ENCODE measurements around the gene ANP32A. TPM values are rescaled to one million over a fixed set of nuclear protein-coding genes. Genes with fewer than 3 reads are reported as not detected.

Gene ANP32A
- total RNA-seq, 1 experiment from 2014 or later: 232 TPM

DNA sequence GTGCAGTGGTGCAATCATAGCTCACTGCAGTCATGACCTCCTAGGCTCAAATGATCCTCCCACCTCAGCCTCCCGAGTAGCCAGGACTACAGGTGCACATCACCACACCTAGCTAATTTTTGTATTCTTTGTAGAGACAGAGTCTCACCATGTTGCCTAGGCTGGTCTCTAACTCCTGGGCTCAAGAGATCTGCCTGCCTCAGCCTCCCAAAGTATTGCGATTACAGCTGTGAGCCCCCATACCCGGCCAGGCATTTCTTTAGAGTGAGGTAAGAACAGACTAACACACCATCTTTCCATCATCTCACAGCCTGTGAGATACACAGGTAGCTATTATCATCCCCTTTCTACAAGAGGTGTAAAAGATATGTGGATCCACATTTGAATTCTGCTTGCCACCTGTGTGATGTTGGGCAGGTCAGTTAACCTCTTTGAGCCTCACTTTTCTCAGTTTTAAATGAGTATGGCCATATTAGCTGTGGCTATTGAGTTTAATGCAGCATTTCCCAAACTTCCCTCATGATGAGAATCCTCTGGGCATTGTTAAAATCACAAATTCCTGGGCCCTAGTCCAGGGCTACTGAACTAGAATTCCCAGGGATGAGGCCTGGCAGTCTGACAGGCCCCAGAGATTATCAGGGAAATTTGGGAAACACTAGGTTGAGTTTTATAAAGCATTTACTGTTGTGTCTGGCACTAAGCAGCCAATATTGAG lies 46.0 kb downstream of the ANP32A start:
- Mint-ChIP-seq H3K27me3 (ENCODE audit: low read depth) (peaks cover 11% of the 10 kb centered on the region; the same call in 1 of the 2 replicates), H3K27ac (no peak overlapping the region), H3K36me3 (peaks cover 19% of the 10 kb centered on the region), H3K4me1 (peaks cover 12% of the 10 kb centered on the region), H3K4me3 (no peak overlapping the region), H3K9me3 (peaks cover 6% of the 10 kb centered on the region)
- ChIA-PET POLR2A (no interaction called here), CTCF (interaction anchor here (0.8 kb wide), 1 partner anchor 101 kb away, joined by 3 read pairs; no protein-coding TSS in a partner anchor)
- ATAC-seq (no peak), DNase-seq (ENCODE audit: low spot score) (no peak)
- TF ChIP-seq MXD4 (CRISPR knock-in tag; IDR thresholded peaks at IDR 0.05; ENCODE audit: borderline replicate concordance): no peak
- no peak for TF ChIP-seq TEAD1 (CRISPR knock-in tag; IDR thresholded peaks at IDR 0.05)
- no peak for TF ChIP-seq ZBTB21 (CRISPR knock-in tag; IDR thresholded peaks at IDR 0.05; ENCODE audit: borderline replicate concordance)
- TF ChIP-seq, protein P1, sequence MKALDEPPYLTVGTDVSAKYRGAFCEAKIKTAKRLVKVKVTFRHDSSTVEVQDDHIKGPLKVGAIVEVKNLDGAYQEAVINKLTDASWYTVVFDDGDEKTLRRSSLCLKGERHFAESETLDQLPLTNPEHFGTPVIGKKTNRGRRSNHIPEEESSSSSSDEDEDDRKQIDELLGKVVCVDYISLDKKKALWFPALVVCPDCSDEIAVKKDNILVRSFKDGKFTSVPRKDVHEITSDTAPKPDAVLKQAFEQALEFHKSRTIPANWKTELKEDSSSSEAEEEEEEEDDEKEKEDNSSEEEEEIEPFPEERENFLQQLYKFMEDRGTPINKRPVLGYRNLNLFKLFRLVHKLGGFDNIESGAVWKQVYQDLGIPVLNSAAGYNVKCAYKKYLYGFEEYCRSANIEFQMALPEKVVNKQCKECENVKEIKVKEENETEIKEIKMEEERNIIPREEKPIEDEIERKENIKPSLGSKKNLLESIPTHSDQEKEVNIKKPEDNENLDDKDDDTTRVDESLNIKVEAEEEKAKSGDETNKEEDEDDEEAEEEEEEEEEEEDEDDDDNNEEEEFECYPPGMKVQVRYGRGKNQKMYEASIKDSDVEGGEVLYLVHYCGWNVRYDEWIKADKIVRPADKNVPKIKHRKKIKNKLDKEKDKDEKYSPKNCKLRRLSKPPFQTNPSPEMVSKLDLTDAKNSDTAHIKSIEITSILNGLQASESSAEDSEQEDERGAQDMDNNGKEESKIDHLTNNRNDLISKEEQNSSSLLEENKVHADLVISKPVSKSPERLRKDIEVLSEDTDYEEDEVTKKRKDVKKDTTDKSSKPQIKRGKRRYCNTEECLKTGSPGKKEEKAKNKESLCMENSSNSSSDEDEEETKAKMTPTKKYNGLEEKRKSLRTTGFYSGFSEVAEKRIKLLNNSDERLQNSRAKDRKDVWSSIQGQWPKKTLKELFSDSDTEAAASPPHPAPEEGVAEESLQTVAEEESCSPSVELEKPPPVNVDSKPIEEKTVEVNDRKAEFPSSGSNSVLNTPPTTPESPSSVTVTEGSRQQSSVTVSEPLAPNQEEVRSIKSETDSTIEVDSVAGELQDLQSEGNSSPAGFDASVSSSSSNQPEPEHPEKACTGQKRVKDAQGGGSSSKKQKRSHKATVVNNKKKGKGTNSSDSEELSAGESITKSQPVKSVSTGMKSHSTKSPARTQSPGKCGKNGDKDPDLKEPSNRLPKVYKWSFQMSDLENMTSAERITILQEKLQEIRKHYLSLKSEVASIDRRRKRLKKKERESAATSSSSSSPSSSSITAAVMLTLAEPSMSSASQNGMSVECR (CRISPR knock-in tag; IDR thresholded peaks at IDR 0.05; ENCODE audit: borderline replicate concordance): no peak
- no peak for TF ChIP-seq NFYB (CRISPR knock-in tag; conservative IDR thresholded peaks at IDR 0.05; ENCODE audit: low read depth)
- no peak for TF ChIP-seq ZNF317 (CRISPR knock-in tag; IDR thresholded peaks at IDR 0.05; ENCODE audit: borderline replicate concordance, low read depth)
- TF ChIP-seq, protein P2, sequence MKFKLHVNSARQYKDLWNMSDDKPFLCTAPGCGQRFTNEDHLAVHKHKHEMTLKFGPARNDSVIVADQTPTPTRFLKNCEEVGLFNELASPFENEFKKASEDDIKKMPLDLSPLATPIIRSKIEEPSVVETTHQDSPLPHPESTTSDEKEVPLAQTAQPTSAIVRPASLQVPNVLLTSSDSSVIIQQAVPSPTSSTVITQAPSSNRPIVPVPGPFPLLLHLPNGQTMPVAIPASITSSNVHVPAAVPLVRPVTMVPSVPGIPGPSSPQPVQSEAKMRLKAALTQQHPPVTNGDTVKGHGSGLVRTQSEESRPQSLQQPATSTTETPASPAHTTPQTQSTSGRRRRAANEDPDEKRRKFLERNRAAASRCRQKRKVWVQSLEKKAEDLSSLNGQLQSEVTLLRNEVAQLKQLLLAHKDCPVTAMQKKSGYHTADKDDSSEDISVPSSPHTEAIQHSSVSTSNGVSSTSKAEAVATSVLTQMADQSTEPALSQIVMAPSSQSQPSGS (CRISPR knock-in tag; IDR thresholded peaks at IDR 0.05; ENCODE audit: borderline replicate concordance, low read depth): no peak
- no peak for TF ChIP-seq ESRRA (CRISPR knock-in tag; IDR thresholded peaks at IDR 0.05; ENCODE audit: borderline replicate concordance)

DNA sequence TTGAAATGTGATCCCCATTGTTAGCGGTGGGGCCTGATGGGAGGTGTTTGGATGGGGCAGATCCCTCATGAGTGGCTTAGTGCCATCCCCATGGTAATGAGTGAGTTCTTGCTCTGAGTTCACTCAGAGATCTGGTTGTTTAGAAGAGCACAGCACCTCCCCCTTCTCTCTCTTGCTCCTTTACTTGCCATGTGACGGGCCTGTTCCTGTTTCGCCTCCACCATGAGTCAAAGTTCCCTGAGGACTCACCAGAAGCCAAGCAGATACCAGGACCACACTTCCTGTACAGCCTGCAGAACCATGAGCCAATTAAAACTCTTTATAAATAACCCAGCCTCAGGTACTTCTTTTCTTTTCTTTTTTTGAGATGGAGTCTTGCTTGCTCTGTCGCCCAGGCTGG lies 46.6 kb downstream of the ANP32A start:
- Mint-ChIP-seq H3K4me1 (peaks cover 12% of the 10 kb centered on the region), H3K27me3 (ENCODE audit: low read depth) (peaks cover 11% of the 10 kb centered on the region; the same call in 1 of the 2 replicates), H3K27ac (no peak overlapping the region), H3K9me3 (peaks cover 6% of the 10 kb centered on the region), H3K4me3 (no peak overlapping the region), H3K36me3 (peaks cover 13% of the 10 kb centered on the region)
- CTCF ChIA-PET: interaction anchor here (0.8 to 1.3 kb wide), 2 partner anchors 10 to 102 kb away, joined by 3 read pairs; no protein-coding TSS in a partner anchor
- DNase-seq (ENCODE audit: low spot score) (no peak), ATAC-seq (no peak)
- POLR2A ChIA-PET: no interaction called here
- TF ChIP-seq, protein P3, sequence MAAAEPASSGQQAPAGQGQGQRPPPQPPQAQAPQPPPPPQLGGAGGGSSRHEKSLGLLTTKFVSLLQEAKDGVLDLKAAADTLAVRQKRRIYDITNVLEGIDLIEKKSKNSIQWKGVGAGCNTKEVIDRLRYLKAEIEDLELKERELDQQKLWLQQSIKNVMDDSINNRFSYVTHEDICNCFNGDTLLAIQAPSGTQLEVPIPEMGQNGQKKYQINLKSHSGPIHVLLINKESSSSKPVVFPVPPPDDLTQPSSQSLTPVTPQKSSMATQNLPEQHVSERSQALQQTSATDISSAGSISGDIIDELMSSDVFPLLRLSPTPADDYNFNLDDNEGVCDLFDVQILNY (CRISPR knock-in tag; IDR thresholded peaks at IDR 0.05): no peak
- TF ChIP-seq GABPB1 (CRISPR knock-in tag; IDR thresholded peaks at IDR 0.05): no peak
- no peak for TF ChIP-seq SMAD4 (CRISPR knock-in tag; IDR thresholded peaks at IDR 0.05)
- no peak for TF ChIP-seq SP1 (CRISPR knock-in tag; conservative IDR thresholded peaks at IDR 0.05)
- no peak for TF ChIP-seq EMX1 (CRISPR knock-in tag; IDR thresholded peaks at IDR 0.05)
- TF ChIP-seq HMGA2 (CRISPR knock-in tag; IDR thresholded peaks at IDR 0.05): no peak
- TF ChIP-seq RORB (CRISPR knock-in tag; IDR thresholded peaks at IDR 0.05): no peak
- TF ChIP-seq, protein P4, sequence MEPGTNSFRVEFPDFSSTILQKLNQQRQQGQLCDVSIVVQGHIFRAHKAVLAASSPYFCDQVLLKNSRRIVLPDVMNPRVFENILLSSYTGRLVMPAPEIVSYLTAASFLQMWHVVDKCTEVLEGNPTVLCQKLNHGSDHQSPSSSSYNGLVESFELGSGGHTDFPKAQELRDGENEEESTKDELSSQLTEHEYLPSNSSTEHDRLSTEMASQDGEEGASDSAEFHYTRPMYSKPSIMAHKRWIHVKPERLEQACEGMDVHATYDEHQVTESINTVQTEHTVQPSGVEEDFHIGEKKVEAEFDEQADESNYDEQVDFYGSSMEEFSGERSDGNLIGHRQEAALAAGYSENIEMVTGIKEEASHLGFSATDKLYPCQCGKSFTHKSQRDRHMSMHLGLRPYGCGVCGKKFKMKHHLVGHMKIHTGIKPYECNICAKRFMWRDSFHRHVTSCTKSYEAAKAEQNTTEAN (CRISPR knock-in tag; IDR thresholded peaks at IDR 0.05): no peak
- TF ChIP-seq, protein P5, sequence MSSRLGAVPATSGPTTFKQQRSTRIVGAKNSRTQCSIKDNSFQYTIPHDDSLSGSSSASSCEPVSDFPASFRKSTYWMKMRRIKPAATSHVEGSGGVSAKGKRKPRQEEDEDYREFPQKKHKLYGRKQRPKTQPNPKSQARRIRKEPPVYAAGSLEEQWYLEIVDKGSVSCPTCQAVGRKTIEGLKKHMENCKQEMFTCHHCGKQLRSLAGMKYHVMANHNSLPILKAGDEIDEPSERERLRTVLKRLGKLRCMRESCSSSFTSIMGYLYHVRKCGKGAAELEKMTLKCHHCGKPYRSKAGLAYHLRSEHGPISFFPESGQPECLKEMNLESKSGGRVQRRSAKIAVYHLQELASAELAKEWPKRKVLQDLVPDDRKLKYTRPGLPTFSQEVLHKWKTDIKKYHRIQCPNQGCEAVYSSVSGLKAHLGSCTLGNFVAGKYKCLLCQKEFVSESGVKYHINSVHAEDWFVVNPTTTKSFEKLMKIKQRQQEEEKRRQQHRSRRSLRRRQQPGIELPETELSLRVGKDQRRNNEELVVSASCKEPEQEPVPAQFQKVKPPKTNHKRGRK (CRISPR knock-in tag; IDR thresholded peaks at IDR 0.05; ENCODE audit: borderline replicate concordance): no peak
- TF ChIP-seq, protein P6, sequence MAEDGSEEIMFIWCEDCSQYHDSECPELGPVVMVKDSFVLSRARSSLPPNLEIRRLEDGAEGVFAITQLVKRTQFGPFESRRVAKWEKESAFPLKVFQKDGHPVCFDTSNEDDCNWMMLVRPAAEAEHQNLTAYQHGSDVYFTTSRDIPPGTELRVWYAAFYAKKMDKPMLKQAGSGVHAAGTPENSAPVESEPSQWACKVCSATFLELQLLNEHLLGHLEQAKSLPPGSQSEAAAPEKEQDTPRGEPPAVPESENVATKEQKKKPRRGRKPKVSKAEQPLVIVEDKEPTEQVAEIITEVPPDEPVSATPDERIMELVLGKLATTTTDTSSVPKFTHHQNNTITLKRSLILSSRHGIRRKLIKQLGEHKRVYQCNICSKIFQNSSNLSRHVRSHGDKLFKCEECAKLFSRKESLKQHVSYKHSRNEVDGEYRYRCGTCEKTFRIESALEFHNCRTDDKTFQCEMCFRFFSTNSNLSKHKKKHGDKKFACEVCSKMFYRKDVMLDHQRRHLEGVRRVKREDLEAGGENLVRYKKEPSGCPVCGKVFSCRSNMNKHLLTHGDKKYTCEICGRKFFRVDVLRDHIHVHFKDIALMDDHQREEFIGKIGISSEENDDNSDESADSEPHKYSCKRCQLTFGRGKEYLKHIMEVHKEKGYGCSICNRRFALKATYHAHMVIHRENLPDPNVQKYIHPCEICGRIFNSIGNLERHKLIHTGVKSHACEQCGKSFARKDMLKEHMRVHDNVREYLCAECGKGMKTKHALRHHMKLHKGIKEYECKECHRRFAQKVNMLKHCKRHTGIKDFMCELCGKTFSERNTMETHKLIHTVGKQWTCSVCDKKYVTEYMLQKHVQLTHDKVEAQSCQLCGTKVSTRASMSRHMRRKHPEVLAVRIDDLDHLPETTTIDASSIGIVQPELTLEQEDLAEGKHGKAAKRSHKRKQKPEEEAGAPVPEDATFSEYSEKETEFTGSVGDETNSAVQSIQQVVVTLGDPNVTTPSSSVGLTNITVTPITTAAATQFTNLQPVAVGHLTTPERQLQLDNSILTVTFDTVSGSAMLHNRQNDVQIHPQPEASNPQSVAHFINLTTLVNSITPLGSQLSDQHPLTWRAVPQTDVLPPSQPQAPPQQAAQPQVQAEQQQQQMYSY (CRISPR knock-in tag; IDR thresholded peaks at IDR 0.05): no peak
- no peak for TF ChIP-seq NFYB (CRISPR knock-in tag; conservative IDR thresholded peaks at IDR 0.05; ENCODE audit: low read depth)
- no peak for TF ChIP-seq GRHL2 (CRISPR knock-in tag; IDR thresholded peaks at IDR 0.05; ENCODE audit: insufficient replicate concordance, severe bottlenecking)
- no peak for TF ChIP-seq TEAD1 (CRISPR knock-in tag; IDR thresholded peaks at IDR 0.05)
- TF ChIP-seq, protein P7, sequence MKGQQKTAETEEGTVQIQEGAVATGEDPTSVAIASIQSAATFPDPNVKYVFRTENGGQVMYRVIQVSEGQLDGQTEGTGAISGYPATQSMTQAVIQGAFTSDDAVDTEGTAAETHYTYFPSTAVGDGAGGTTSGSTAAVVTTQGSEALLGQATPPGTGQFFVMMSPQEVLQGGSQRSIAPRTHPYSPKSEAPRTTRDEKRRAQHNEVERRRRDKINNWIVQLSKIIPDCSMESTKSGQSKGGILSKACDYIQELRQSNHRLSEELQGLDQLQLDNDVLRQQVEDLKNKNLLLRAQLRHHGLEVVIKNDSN (CRISPR knock-in tag; IDR thresholded peaks at IDR 0.05): no peak
